ENCODE data around the gene DZIP1L.

DZIP1L gene

GRCh38 chr3:138057384-138057783, 58.0 kb downstream of the DZIP1L start:
- Histone ChIP-seq H3K4me2 (no peak overlapping the region), H3K9ac (no peak overlapping the region), H3K27me3 (no peaks in the 10 kb centered on the region), H3K4me1 (peaks cover 7% of the 10 kb centered on the region; the same call in 1 of the 2 replicates), H3K27ac (no peak overlapping the region), H3K9me3 (no peaks in the 10 kb centered on the region), H4K20me1 (no peaks in the 10 kb centered on the region), H3K4me3 (no peak overlapping the region), H3K36me3 (no peaks in the 10 kb centered on the region)
- TF ChIP-seq Cebpa-rat (IDR thresholded peaks at IDR 0.05) = no peak

- H3K4me1 ChIP-seq = no peaks in the 10 kb centered on the region
- no peak for TF ChIP-seq Cebpa-rat (IDR thresholded peaks at IDR 0.05)
- no peak overlapping the region for H3K9ac ChIP-seq
- H3K4me3 ChIP-seq = no peak overlapping the region
- H3K36me3 ChIP-seq = no peaks in the 10 kb centered on the region
- no peak overlapping the region for H3K4me2 ChIP-seq
- no peaks in the 10 kb centered on the region for H3K9me3 ChIP-seq
- H3K27ac ChIP-seq = no peak overlapping the region
- H3K27me3 ChIP-seq = no peaks in the 10 kb centered on the region
- no peaks in the 10 kb centered on the region for H4K20me1 ChIP-seq
Observed at GRCh38 chr3:138054057-138054456, 61.4 kb downstream of the DZIP1L start.

GRCh38 chr3:138051947-138052802, 63.2 kb downstream of the DZIP1L start:
- Histone ChIP-seq H3K4me3 (no peak overlapping the region), H3K27me3 (no peaks in the 10 kb centered on the region), H3K36me3 (no peaks in the 10 kb centered on the region), H3K4me2 (no peak overlapping the region), H4K20me1 (no peaks in the 10 kb centered on the region), H3K27ac (no peak overlapping the region), H3K4me1 (no peaks in the 10 kb centered on the region), H3K9ac (no peak overlapping the region), H3K9me3 (no peaks in the 10 kb centered on the region)
- TF ChIP-seq Cebpa-rat (IDR thresholded peaks at IDR 0.05) = no peak

- no peaks in the 10 kb centered on the region for H3K36me3 ChIP-seq
- H3K27me3 ChIP-seq = no peaks in the 10 kb centered on the region
- H3K4me2 ChIP-seq = no peak overlapping the region
- no peaks in the 10 kb centered on the region for H4K20me1 ChIP-seq
- H3K4me3 ChIP-seq = no peak overlapping the region
- no peaks in the 10 kb centered on the region for H3K9me3 ChIP-seq
- no peak for TF ChIP-seq Cebpa-rat (IDR thresholded peaks at IDR 0.05)
- H3K27ac ChIP-seq = no peak overlapping the region
- H3K9ac ChIP-seq = no peak overlapping the region
- no peaks in the 10 kb centered on the region for H3K4me1 ChIP-seq
Observed at GRCh38 chr3:138049157-138049919, 66.1 kb downstream of the DZIP1L start.

GRCh38 chr3:138047596-138048158, 67.7 kb downstream of the DZIP1L start:
- no peaks in the 10 kb centered on the region for H3K4me1 ChIP-seq
- H3K4me2 ChIP-seq = no peak overlapping the region
- no peak overlapping the region for H3K9ac ChIP-seq
- H3K4me3 ChIP-seq = no peak overlapping the region
- no peaks in the 10 kb centered on the region for H4K20me1 ChIP-seq
- H3K27me3 ChIP-seq = no peaks in the 10 kb centered on the region
- H3K9me3 ChIP-seq = no peaks in the 10 kb centered on the region
- H3K36me3 ChIP-seq = no peaks in the 10 kb centered on the region
- TF ChIP-seq Cebpa-rat (IDR thresholded peaks at IDR 0.05) = no peak
- no peak overlapping the region for H3K27ac ChIP-seq

GRCh38 chr3:138046955-138047354, 68.5 kb downstream of the DZIP1L start:
- Histone ChIP-seq H3K4me2 (no peak overlapping the region), H3K27me3 (no peaks in the 10 kb centered on the region), H3K9ac (no peak overlapping the region), H3K36me3 (no peaks in the 10 kb centered on the region), H3K27ac (no peak overlapping the region), H4K20me1 (no peaks in the 10 kb centered on the region), H3K4me1 (no peaks in the 10 kb centered on the region), H3K4me3 (no peak overlapping the region), H3K9me3 (no peaks in the 10 kb centered on the region)
- no peak for TF ChIP-seq Cebpa-rat (IDR thresholded peaks at IDR 0.05)

- H3K27me3 ChIP-seq = no peaks in the 10 kb centered on the region
- no peaks in the 10 kb centered on the region for H3K9me3 ChIP-seq
- no peak overlapping the region for H3K27ac ChIP-seq
- H4K20me1 ChIP-seq = no peaks in the 10 kb centered on the region
- H3K9ac ChIP-seq = no peak overlapping the region
- H3K4me3 ChIP-seq = no peak overlapping the region
- H3K4me1 ChIP-seq = no peaks in the 10 kb centered on the region
- H3K36me3 ChIP-seq = no peaks in the 10 kb centered on the region
- H3K4me2 ChIP-seq = no peak overlapping the region
- no peak for TF ChIP-seq Cebpa-rat (IDR thresholded peaks at IDR 0.05)
Observed at GRCh38 chr3:138046085-138046484, 69.3 kb downstream of the DZIP1L start.

- H4K20me1 ChIP-seq = no peaks in the 10 kb centered on the region
- H3K36me3 ChIP-seq = no peaks in the 10 kb centered on the region
- H3K4me1 ChIP-seq = no peaks in the 10 kb centered on the region
- H3K9ac ChIP-seq = no peak overlapping the region
- no peak overlapping the region for H3K4me2 ChIP-seq
- H3K27me3 ChIP-seq = no peaks in the 10 kb centered on the region
- TF ChIP-seq Cebpa-rat (IDR thresholded peaks at IDR 0.05) = no peak
- no peak overlapping the region for H3K4me3 ChIP-seq
- H3K27ac ChIP-seq = no peak overlapping the region
- no peaks in the 10 kb centered on the region for H3K9me3 ChIP-seq
Observed at GRCh38 chr3:138043266-138044029, 72.0 kb downstream of the DZIP1L start.

- no peaks in the 10 kb centered on the region for H3K36me3 ChIP-seq
- no peak for TF ChIP-seq Cebpa-rat (IDR thresholded peaks at IDR 0.05)
- no peaks in the 10 kb centered on the region for H3K27me3 ChIP-seq
- no peak overlapping the region for H3K4me2 ChIP-seq
- no peaks in the 10 kb centered on the region for H3K9me3 ChIP-seq
- H3K4me1 ChIP-seq = no peaks in the 10 kb centered on the region
- H3K4me3 ChIP-seq = no peak overlapping the region
- no peaks in the 10 kb centered on the region for H4K20me1 ChIP-seq
- no peak overlapping the region for H3K27ac ChIP-seq
- H3K9ac ChIP-seq = no peak overlapping the region
Observed at GRCh38 chr3:138042043-138042442, 73.4 kb downstream of the DZIP1L start.
